IMR-90 (cell line): ENCODE results near the gene NDUFB3. TPM values are rescaled to one million over a fixed set of nuclear protein-coding genes. Genes with fewer than 3 reads are reported as not detected.

Experiments used
- ATAC-seq: fragments of 200-7000 bp; cut with Tn5 transposase; 2 replicates; pipeline ENCODE4 v1.9.1; 2020; ENCODE audit warnings: low read depth, mild to moderate bottlenecking, moderate library complexity
- BruUV-seq: library from RNA; stranded (reverse); fragments of 400-500 nt; replicated peaks from 2 replicates; lab custom pipeline; 2021; lab: Mats Ljungman, UMichigan
- CTCF ChIA-PET: fragments of 300-600 bp; formaldehyde crosslinking; extraction: SDS; loops from one replicate; lab custom pipeline; 2021; ENCODE audit warnings: antibody characterized with exemption; lab: Yijun Ruan, JAX
- POLR2A ChIA-PET: fragments of 300-600 bp; sonication (Branson Sonifier 250); formaldehyde crosslinking; loops from one replicate; lab custom pipeline; 2022; ENCODE audit warnings: antibody characterized with exemption; ENCODE audit not compliant: unreplicated experiment; lab: Charles Lee
- DNase-seq: peaks from one replicate; pipeline ENCODE4 v3.0.0; 2013
- H2AFZ ChIP-seq: replicated peaks from 2 replicates; pipeline ENCODE3; 2013; ENCODE audit warnings: low read length, mild to moderate bottlenecking; ENCODE audit not compliant: poor library complexity
- H2AK5ac ChIP-seq: 2 replicates; pipeline ENCODE4 v1.6.1; 2013; ENCODE audit warnings: low read depth, low read length, inconsistent platforms
- H2AK9ac ChIP-seq: replicated peaks from 2 replicates; pipeline ENCODE3; 2013; ENCODE audit warnings: mild to moderate bottlenecking, low read depth, low read length, moderate library complexity; ENCODE audit not compliant: poor library complexity
- H2BK120ac ChIP-seq: 2 replicates; pipeline ENCODE4 v1.6.1; 2013; ENCODE audit warnings: low read depth, low read length, inconsistent platforms
- H2BK15ac ChIP-seq: 3 replicates; pipeline ENCODE4 v1.6.1; 2013; ENCODE audit warnings: low read depth, low read length, inconsistent platforms
- H2BK20ac ChIP-seq: 2 replicates; pipeline ENCODE4 v1.6.1; 2013; ENCODE audit warnings: low read depth, mild to moderate bottlenecking, inconsistent platforms, low read length, moderate library complexity
- H2BK5ac ChIP-seq: 2 replicates; pipeline ENCODE4 v1.6.1; 2013; ENCODE audit warnings: mild to moderate bottlenecking, low read depth, low read length, inconsistent platforms; ENCODE audit not compliant: poor library complexity, severe bottlenecking
- H3K14ac ChIP-seq: replicated peaks from 2 replicates; pipeline ENCODE4 v1.6.1; 2013; ENCODE audit warnings: low read depth, low read length, inconsistent platforms
- H3K18ac ChIP-seq: 2 replicates; pipeline ENCODE4 v1.6.1; 2013; ENCODE audit warnings: low read depth, low read length, control low read depth
- H3K23ac ChIP-seq: 2 replicates; pipeline ENCODE4 v1.6.1; 2013; ENCODE audit warnings: low read depth, low read length, inconsistent platforms
- H3K27ac ChIP-seq: 2 replicates; pipeline ENCODE4 v1.5.1; 2013; ENCODE audit warnings: mild to moderate bottlenecking, control low read depth, low read length; ENCODE audit not compliant: insufficient read depth
- H3K27me3 ChIP-seq: 2 replicates; pipeline ENCODE4 v1.6.1; 2013; ENCODE audit warnings: low read length; ENCODE audit not compliant: control insufficient read depth, insufficient read depth
- H3K36me3 ChIP-seq: 2 replicates; pipeline ENCODE4 v1.6.1; 2013; ENCODE audit warnings: low read length, mixed read lengths; ENCODE audit not compliant: control insufficient read depth, insufficient read depth
- H3K4ac ChIP-seq: 2 replicates; pipeline ENCODE4 v1.6.1; 2013; ENCODE audit warnings: low read depth, low read length, inconsistent platforms
- H3K4me1 ChIP-seq: 2 replicates; pipeline ENCODE4 v1.6.1; 2013; ENCODE audit warnings: low read length, mixed read lengths; ENCODE audit not compliant: control insufficient read depth, insufficient read depth
- H3K4me2 ChIP-seq: 2 replicates; pipeline ENCODE4 v1.6.1; 2013; ENCODE audit warnings: low read depth, mild to moderate bottlenecking, control low read depth, low read length, moderate library complexity
- H3K4me3 ChIP-seq: 2 replicates; pipeline ENCODE4 v1.5.1; 2013; ENCODE audit warnings: low read depth, mild to moderate bottlenecking, control low read depth, low read length, moderate library complexity; ENCODE audit not compliant: insufficient read depth
- H3K56ac ChIP-seq: 2 replicates; pipeline ENCODE4 v1.6.1; 2013; ENCODE audit warnings: low read length, inconsistent platforms; ENCODE audit not compliant: insufficient read depth; ENCODE audit errors: extremely low read depth
- H3K79me1 ChIP-seq, 2 experiments: 2 replicates each; pipeline ENCODE4 v1.6.1; 2013; ENCODE audit warnings: low read length in 2 of 2, inconsistent platforms in 1 of 2, low read depth in 1 of 2
- H3K9ac ChIP-seq: 2 replicates; pipeline ENCODE4 v1.6.1; 2013; ENCODE audit warnings: low read depth, low read length, control low read depth
- H3K9me1 ChIP-seq: 2 replicates; pipeline ENCODE4 v1.6.1; 2013; ENCODE audit warnings: low read length, inconsistent platforms; ENCODE audit not compliant: insufficient read depth
- H3K9me3 ChIP-seq: 2 replicates; pipeline ENCODE4 v1.6.1; 2013; ENCODE audit warnings: low read length; ENCODE audit not compliant: control insufficient read depth, insufficient read depth
- H4K20me1 ChIP-seq: 2 replicates; pipeline ENCODE4 v1.6.1; 2013; ENCODE audit warnings: low read length, inconsistent platforms; ENCODE audit not compliant: insufficient read depth
- H4K5ac ChIP-seq: 2 replicates; pipeline ENCODE4 v1.6.1; 2013; ENCODE audit warnings: mild to moderate bottlenecking, low read depth, low read length, control low read depth
- H4K8ac ChIP-seq, 2 experiments: 2 replicates each; pipeline ENCODE4 v1.6.1; 2013; ENCODE audit warnings: low read depth in 2 of 2, low read length in 2 of 2, control low read depth in 1 of 2, inconsistent platforms in 1 of 2
- H4K91ac ChIP-seq: 2 replicates; pipeline ENCODE4 v1.6.1; 2013; ENCODE audit warnings: low read depth, low read length, inconsistent platforms; ENCODE audit not compliant: insufficient read depth
- BHLHE40 ChIP-seq: fragments of 150-350 bp; IDR thresholded peaks from 2 replicates; pipeline ENCODE4 v1.6.1; 2016; ENCODE audit warnings: mild to moderate bottlenecking, low read depth, low read length
- CEBPB ChIP-seq: IDR thresholded peaks from 2 replicates; pipeline ENCODE4 v1.6.1; 2012; ENCODE audit warnings: low read depth, low read length, improper control_type of control experiment
- CHD1 ChIP-seq: IDR thresholded peaks from 2 replicates; pipeline ENCODE4 v1.6.1; 2012; ENCODE audit warnings: low read depth, low read length, improper control_type of control experiment
- CTCF ChIP-seq: conservative IDR thresholded peaks from 2 replicates; pipeline ENCODE4 v1.5.1; 2012; ENCODE audit warnings: mild to moderate bottlenecking, low read depth, low read length, improper control_type of control experiment
- ELK1 ChIP-seq: fragments of 150-350 bp; IDR thresholded peaks from 2 replicates; pipeline ENCODE4 v1.6.1; 2016; ENCODE audit warnings: low read depth, mild to moderate bottlenecking, low read length, moderate library complexity, borderline replicate concordance
- FOS ChIP-seq: fragments of 150-350 bp; IDR thresholded peaks from 2 replicates; pipeline ENCODE4 v1.6.1; 2016; ENCODE audit warnings: low read depth, low read length
- MAFK ChIP-seq: IDR thresholded peaks from 2 replicates; pipeline ENCODE4 v1.6.1; 2012; ENCODE audit warnings: low read depth, low read length, improper control_type of control experiment
- MAZ ChIP-seq: IDR thresholded peaks from 2 replicates; pipeline ENCODE4 v1.6.1; 2012; ENCODE audit warnings: low read depth, mild to moderate bottlenecking, low read length, improper control_type of control experiment, moderate library complexity, borderline replicate concordance
- NFE2L2 ChIP-seq: fragments of 150-350 bp; IDR thresholded peaks from 2 replicates; pipeline ENCODE4 v1.6.1; 2016; ENCODE audit warnings: low read depth, mild to moderate bottlenecking, low read length
- POLR2A ChIP-seq: IDR thresholded peaks from 2 replicates; pipeline ENCODE4 v1.6.1; 2012; ENCODE audit warnings: mild to moderate bottlenecking, low read depth, low read length
- RAD21 ChIP-seq: IDR thresholded peaks from 2 replicates; pipeline ENCODE4 v1.6.1; 2012; ENCODE audit warnings: low read length, improper control_type of control experiment
- RCOR1 ChIP-seq: IDR thresholded peaks from 2 replicates; pipeline ENCODE4 v1.6.1; 2012; ENCODE audit warnings: mild to moderate bottlenecking, low read length, improper control_type of control experiment; ENCODE audit not compliant: insufficient replicate concordance
- RFX5 ChIP-seq: IDR thresholded peaks from 2 replicates; pipeline ENCODE4 v1.8.0; 2012; ENCODE audit warnings: low read depth, mild to moderate bottlenecking, low read length, moderate library complexity
- SMC3 ChIP-seq: fragments of 150-350 bp; IDR thresholded peaks from 2 replicates; pipeline ENCODE4 v1.6.1; 2016; ENCODE audit warnings: low read depth, mild to moderate bottlenecking, antibody characterized with exemption, low read length, moderate library complexity
- USF2 ChIP-seq: fragments of 150-350 bp; IDR thresholded peaks from 2 replicates; pipeline ENCODE4 v1.6.1; 2017; ENCODE audit warnings: mild to moderate bottlenecking, antibody characterized with exemption, low read length, low read depth
- WGBS, 2 experiments: methylation state at CpG; one replicate each; pipeline versions ENCODE4 v1.1.5 to v1.1.7; 2013; ENCODE audit warnings: missing lambda C conversion rate in 2 of 2; ENCODE audit not compliant: insufficient read length in 1 of 2; ENCODE audit errors: extremely low coverage in 2 of 2; 5-methylcytosine and 5-hydroxymethylcytosine counted together
- dilution Hi-C: fragments of 300-500 bp; cut with HindIII; formaldehyde crosslinking; loops from one replicate; pipeline ENCODE4 v1.14.3; 2018; ENCODE audit warnings: low sequenced_read_pairs; ENCODE audit not compliant: unreplicated experiment
- in situ Hi-C: fragments of 300-500 bp; cut with MboI; formaldehyde crosslinking; loops from 3 replicates; pipeline ENCODE4 v1.14.3; 2019; ENCODE audit warnings: low sequenced_read_pairs, inconsistent platforms, mixed read lengths
- intact Hi-C: fragments of 100-400 bp; cut with micrococcal nuclease; formaldehyde crosslinking; loops from 2 replicates; pipeline ENCODE4 v1.10.0; 2022
- polyA plus RNA-seq, 3 experiments: library from polyadenylated mRNA; depleted of rRNA; stranded (reverse); fragments of >200 nt; gene quantifications; 2 replicates each; pipeline ENCODE4 v1.2.3, GENCODE V29; 2012; ENCODE audit warnings: low replicate concordance in 1 of 3
- total RNA-seq: library from RNA; depleted of rRNA; stranded (reverse); fragments of >200 nt; gene quantifications from 2 replicates; pipeline ENCODE4 v1.2.3, GENCODE V29; 2012

Gene NDUFB3
- total and polyA plus RNA-seq, 2 of the 4 experiments (the other 2 are of a cell fraction): 41.0 to 98.7 TPM

- H3K9me1 ChIP-seq: no peaks in the 10 kb centered on the region
- CTCF ChIA-PET: interaction anchor here (0.7 kb wide), 1 partner anchor 162 kb away, joined by 4 read pairs; no protein-coding TSS in a partner anchor
- H3K4ac ChIP-seq: peak overlapping the region; percentile 76
- no peak overlapping the region for H2BK15ac ChIP-seq
- H3K27me3 ChIP-seq: no peaks in the 10 kb centered on the region
- dilution Hi-C loops: no loop called here
- peak overlapping the region; percentile 94 for H3K4me3 ChIP-seq
- WGBS, 2 experiments: 1% methylated on average over 18 of the region's 21 CpGs; no CpG with 5 or more reads in 1 of the 2 experiments
- no peaks in the 10 kb centered on the region for H3K36me3 ChIP-seq
- H2AFZ ChIP-seq: peak overlapping the region; percentile 96
- peak overlapping the region; percentile 94 for H2AK9ac ChIP-seq
- no peak overlapping the region for H2BK20ac ChIP-seq
- H4K8ac ChIP-seq: peak overlapping the region; percentile 62 to 88; a peak in 3 of 4 replicates
- peak overlapping the region; percentile 67 for H3K27ac ChIP-seq
- peaks cover 9 to 51% of the 10 kb centered on the region in 2 experiments for H3K79me1 ChIP-seq
- H3K23ac ChIP-seq: peak overlapping the region; percentile 78; the same call in 1 of the 2 replicates
- peak; percentile 33 for ATAC-seq
- H3K4me2 ChIP-seq: peak overlapping the region; percentile 98
- no peaks in the 10 kb centered on the region for H3K4me1 ChIP-seq
- peak overlapping the region; percentile 18; the same call in 1 of the 2 replicates for H2BK120ac ChIP-seq
- peak overlapping the region; percentile 72 for H3K9ac ChIP-seq
- H3K56ac ChIP-seq: no peak overlapping the region
- intact Hi-C loops: loop anchor here (1.0 to 5.0 kb wide), 3 partner anchors 46 to 106 kb away; partner anchors contain the start of gene CFLAR
- POLR2A ChIA-PET: no interaction called here
- H2BK5ac ChIP-seq: peak overlapping the region; percentile 58
- DNase-seq: no peak
- peak overlapping the region; percentile 71 for H4K5ac ChIP-seq
- H3K9me3 ChIP-seq: no peaks in the 10 kb centered on the region
- H3K18ac ChIP-seq: no peak overlapping the region
- H2AK5ac ChIP-seq: no peak overlapping the region
- no TSS peak for BruUV-seq
- 0 out of 2 replicates have a peak overlapping the region, but pooled peaks have one; percentile 19 for H4K91ac ChIP-seq
- peaks cover 10% of the 10 kb centered on the region; the same call in 1 of the 2 replicates for H4K20me1 ChIP-seq
- in situ Hi-C loops: no loop called here
- peak overlapping the region; percentile 49; the same call in 1 of the 2 replicates for H3K14ac ChIP-seq
- TF ChIP-seq BHLHE40 (no peak), POLR2A (no peak), USF2 (no peak), MAZ (no peak), MAFK (no peak), CTCF (no peak), NFE2L2 (no peak), SMC3 (no peak), RAD21 (no peak), RFX5 (no peak), CHD1 (no peak), RCOR1 (no peak), FOS (no peak), ELK1 (no peak), CEBPB (no peak)
Measured at GRCh38 chr2:201070948-201071478, 788 bp upstream of the NDUFB3 start.
